HFFc6 (cell line): ENCODE measurements around the gene S100A16. TPM values are rescaled to one million over a fixed set of nuclear protein-coding genes. Genes with fewer than 3 reads are reported as not detected.

Source experiments
- DNase-seq: peaks from one replicate; pipeline ENCODE4 v3.0.0-alpha.2; 2018
- H3K27ac Mint-ChIP-seq: 2 replicates; pipeline ENCODE4 v1.8.0; 2020; ENCODE audit warnings: mild to moderate bottlenecking, mixed read lengths
- H3K27me3 Mint-ChIP-seq: 2 replicates; pipeline ENCODE4 v1.8.0; 2021; ENCODE audit warnings: mild to moderate bottlenecking, moderate library complexity, mixed read lengths; ENCODE audit not compliant: insufficient read depth
- H3K36me3 Mint-ChIP-seq: 2 replicates; pipeline ENCODE4 v1.8.0; 2021; ENCODE audit warnings: low read depth, mixed read lengths
- H3K4me1 Mint-ChIP-seq: 2 replicates; pipeline ENCODE4 v1.8.0; 2020; ENCODE audit warnings: low read depth, mixed read lengths
- H3K4me3 Mint-ChIP-seq: 2 replicates; pipeline ENCODE4 v1.8.0; 2020; ENCODE audit warnings: mild to moderate bottlenecking, moderate library complexity, mixed read lengths
- H3K9me3 Mint-ChIP-seq: 2 replicates; pipeline ENCODE4 v1.8.0; 2020; ENCODE audit warnings: mild to moderate bottlenecking, mixed read lengths
- CTCF ChIP-seq: fragments of 200-600 bp; sonication (generic); IDR thresholded peaks from 2 replicates; pipeline ENCODE4 v1.5.0; 2021; ENCODE audit warnings: antibody characterized with exemption, mild to moderate bottlenecking
- total RNA-seq, 6 experiments: library from RNA; stranded (reverse); fragmentation: NEBNext Ultra II Directional; extraction: Animal tissue kit (Norgen Biotek cat#: 25700); gene quantifications; 2 replicates in 1 of 6; 3 replicates in 5 of 6; pipeline ENCODE4 v1.2.3, GENCODE V29; 2021

S100A16 gene
- total RNA-seq, 6 experiments from 2014 or later = 235 to 351 (median 258) TPM

- peak overlapping the region; percentile 73 for H3K27ac Mint-ChIP-seq
- H3K9me3 Mint-ChIP-seq = no peaks in the 10 kb centered on the region
- peak; percentile 71 for DNase-seq
- H3K36me3 Mint-ChIP-seq = peaks cover 13% of the 10 kb centered on the region
- H3K4me3 Mint-ChIP-seq = no peak overlapping the region
- peak; percentile 91 for TF ChIP-seq CTCF
- peaks cover 3% of the 10 kb centered on the region; the same call in 1 of the 2 replicates for H3K27me3 Mint-ChIP-seq
- peaks cover 44% of the 10 kb centered on the region for H3K4me1 Mint-ChIP-seq
Observed at GRCh38 chr1:153617663-153618062, 4.7 kb upstream of the S100A16 start.

- peak overlapping the region; percentile 73 for H3K27ac Mint-ChIP-seq
- TF ChIP-seq CTCF = no peak
- H3K27me3 Mint-ChIP-seq = peaks cover 3% of the 10 kb centered on the region; the same call in 1 of the 2 replicates
- peaks cover 11% of the 10 kb centered on the region for H3K36me3 Mint-ChIP-seq
- peak overlapping the region; percentile 16; the same call in 1 of the 2 replicates for H3K4me3 Mint-ChIP-seq
- H3K9me3 Mint-ChIP-seq = no peaks in the 10 kb centered on the region
- DNase-seq = no peak
- H3K4me1 Mint-ChIP-seq = peaks cover 44% of the 10 kb centered on the region
Observed at GRCh38 chr1:153616917-153617311, 4.0 kb upstream of the S100A16 start.

GRCh38 chr1:153616144-153616916 lies 3.4 kb upstream of the S100A16 start, which contains the start of gene S100A14:
TSS of gene S100A14 (minus strand) at chr1:153616325. CDS start at chr1:153615858, 467 bp downstream.
- H3K4me1 Mint-ChIP-seq = peaks cover 49% of the 10 kb centered on the region
- H3K27ac Mint-ChIP-seq = peak within 1 kb of the TSS; percentile 73
- H3K27me3 Mint-ChIP-seq = peaks cover 3% of the 10 kb centered on the region; the same call in 1 of the 2 replicates
- H3K4me3 Mint-ChIP-seq = peak within 1 kb of the TSS; percentile 16; the same call in 1 of the 2 replicates
- H3K36me3 Mint-ChIP-seq = peaks cover 17% of the 10 kb centered on the region
- no peak for TF ChIP-seq CTCF
- H3K9me3 Mint-ChIP-seq = no peaks in the 10 kb centered on the region
- DNase-seq = no peak

GRCh38 chr1:153615406-153615805 lies 2.5 kb upstream of the S100A16 start:
- Mint-ChIP-seq H3K4me1 (peaks cover 58% of the 10 kb centered on the region), H3K27ac (no peak overlapping the region), H3K36me3 (peaks cover 18% of the 10 kb centered on the region)

GRCh38 chr1:153614906-153615305 lies 2.0 kb upstream of the S100A16 start:
- Mint-ChIP-seq H3K27me3 (peaks cover 3% of the 10 kb centered on the region), H3K36me3 (peaks cover 23% of the 10 kb centered on the region)

More at GRCh38 chr1:153615406-153615805, 2.5 kb upstream of the S100A16 start:
- no peaks in the 10 kb centered on the region for H3K9me3 Mint-ChIP-seq
- no peak for DNase-seq
- TF ChIP-seq CTCF = no peak
- no peak overlapping the region for H3K4me3 Mint-ChIP-seq
- H3K27me3 Mint-ChIP-seq = peaks cover 3% of the 10 kb centered on the region; the same call in 1 of the 2 replicates

More at GRCh38 chr1:153614906-153615305, 2.0 kb upstream of the S100A16 start:
- no peak for TF ChIP-seq CTCF
- no peak for DNase-seq
- Mint-ChIP-seq H3K4me3 (no peak overlapping the region), H3K27ac (peak overlapping the region; percentile 42; the same call in 1 of the 2 replicates), H3K4me1 (peaks cover 63% of the 10 kb centered on the region), H3K9me3 (no peaks in the 10 kb centered on the region)
